ENCODE measurements around the gene RPA1. TPM values are rescaled to one million over a fixed set of nuclear protein-coding genes. Genes with fewer than 3 reads are reported as not detected.

RPA1 gene
- total RNA-seq, 2 experiments from 2014 or later, result 38.6 to 38.7 TPM

GRCh38 chr17:1907909-1908698 lies 78.3 kb downstream of the RPA1 start:
- TF ChIP-seq CTCF (IDR thresholded peaks at IDR 0.05), result no peak

GRCh38 chr17:1908699-1909309 lies 79.0 kb downstream of the RPA1 start:
- H3K4me1 ChIP-seq (ENCODE audit: insufficient read depth, low read length), result peaks cover 13% of the 10 kb centered on the region
- H3K9me3 Mint-ChIP-seq, result no peaks in the 10 kb centered on the region
- ChIA-PET POLR2A (no interaction called here), CTCF (interaction anchor here (1.4 kb wide), 1 partner anchor 117 kb away, joined by 3 read pairs; no protein-coding TSS in a partner anchor)
- H3K27me3 ChIP-seq (ENCODE audit: control insufficient read depth in 1 of 2, insufficient read depth in 2 of 2, low read length in 2 of 2), result peaks cover 51 to 56% of the 10 kb centered on the region in 2 experiments
- no peaks in the 10 kb centered on the region for H3K9me3 ChIP-seq (ENCODE audit: control insufficient read depth in 1 of 2, insufficient read depth in 1 of 2, low read length in 2 of 2)
- peak overlapping the region; percentile 68 for H3K4me3 Mint-ChIP-seq
- ATAC-seq (ENCODE audit: poor library complexity), result peak; percentile 54
- H3K27ac Mint-ChIP-seq, result no peak overlapping the region
- no peaks in the 10 kb centered on the region for H3K36me3 ChIP-seq (ENCODE audit: insufficient read depth, low read length)
- DNase-seq, result peak in 11 of 14 experiments; percentile 4 to 55 (median 23)
- peaks cover 76% of the 10 kb centered on the region for H3K27me3 Mint-ChIP-seq
- H3K4me1 Mint-ChIP-seq (ENCODE audit: low read depth), result peaks cover 15% of the 10 kb centered on the region
- H3K36me3 Mint-ChIP-seq (ENCODE audit: low read depth), result no peaks in the 10 kb centered on the region
- intact Hi-C loops (cut with DNase I, micrococcal nuclease), result loop anchor here in 1 of 2 experiments (5.0 kb wide), 1 partner anchor 133 kb away; the partner anchor contains the start of gene OVCA2
- H3K27ac ChIP-seq (ENCODE audit: low read depth in 1 of 2, low read length in 2 of 2), result no peak overlapping the region
- peak; percentile 41 for TF ChIP-seq CTCF (IDR thresholded peaks at IDR 0.05)
- H3K4me3 ChIP-seq (ENCODE audit: low read length), result peak overlapping the region; percentile 34

More at GRCh38 chr17:1907909-1908698, 78.3 kb downstream of the RPA1 start:
- ChIA-PET POLR2A (no interaction called here), CTCF (interaction anchor here (1.4 kb wide), 1 partner anchor 118 kb away, joined by 3 read pairs; no protein-coding TSS in a partner anchor)
- no peaks in the 10 kb centered on the region for H3K9me3 Mint-ChIP-seq
- Histone ChIP-seq H3K36me3 (ENCODE audit: insufficient read depth, low read length) (no peaks in the 10 kb centered on the region), H3K27me3 (ENCODE audit: control insufficient read depth in 1 of 2, insufficient read depth in 2 of 2, low read length in 2 of 2) (peaks cover 51 to 56% of the 10 kb centered on the region in 2 experiments), H3K4me3 (ENCODE audit: low read length) (peak overlapping the region; percentile 34), H3K9me3 (ENCODE audit: control insufficient read depth in 1 of 2, insufficient read depth in 1 of 2, low read length in 2 of 2) (no peaks in the 10 kb centered on the region), H3K4me1 (ENCODE audit: insufficient read depth, low read length) (peaks cover 13% of the 10 kb centered on the region), H3K27ac (ENCODE audit: low read depth in 1 of 2, low read length in 2 of 2) (no peak overlapping the region)
- ATAC-seq (ENCODE audit: poor library complexity) (peak; percentile 74), DNase-seq (peak in 7 of 14 experiments; percentile 3 to 50 (median 16))
- intact Hi-C loops (cut with DNase I, micrococcal nuclease), result loop anchor here in 1 of 2 experiments (5.0 kb wide), 1 partner anchor 134 kb away; the partner anchor contains the start of gene OVCA2
- H3K27ac Mint-ChIP-seq, result no peak overlapping the region
- peaks cover 76% of the 10 kb centered on the region for H3K27me3 Mint-ChIP-seq
- peak overlapping the region; percentile 54 for H3K4me3 Mint-ChIP-seq
- H3K4me1 Mint-ChIP-seq (ENCODE audit: low read depth), result peaks cover 15% of the 10 kb centered on the region
- no peaks in the 10 kb centered on the region for H3K36me3 Mint-ChIP-seq (ENCODE audit: low read depth)

GRCh38 chr17:1909985-1910384 lies 80.2 kb downstream of the RPA1 start:
- peaks cover 48 to 51% of the 10 kb centered on the region in 2 experiments for H3K27me3 ChIP-seq (ENCODE audit: control insufficient read depth in 1 of 2, insufficient read depth in 2 of 2, low read length in 2 of 2)
- ATAC-seq (ENCODE audit: poor library complexity) (no peak), DNase-seq (no peak)
- H3K4me3 ChIP-seq (ENCODE audit: low read length), result no peak overlapping the region
- H3K9me3 ChIP-seq (ENCODE audit: control insufficient read depth in 1 of 2, insufficient read depth in 1 of 2, low read length in 2 of 2), result no peaks in the 10 kb centered on the region
- no peak overlapping the region for H3K27ac ChIP-seq (ENCODE audit: low read depth in 1 of 2, low read length in 2 of 2)
- no peak overlapping the region for H3K4me3 Mint-ChIP-seq
- ChIA-PET POLR2A (no interaction called here), CTCF (no interaction called here)
- no peaks in the 10 kb centered on the region for H3K9me3 Mint-ChIP-seq
- intact Hi-C loops (cut with DNase I, micrococcal nuclease), result loop anchor here in 1 of 2 experiments (5.0 kb wide), 1 partner anchor 132 kb away; the partner anchor contains the start of gene OVCA2
- no peaks in the 10 kb centered on the region for H3K36me3 Mint-ChIP-seq (ENCODE audit: low read depth)
- no peak overlapping the region for H3K27ac Mint-ChIP-seq
- H3K4me1 Mint-ChIP-seq (ENCODE audit: low read depth), result peaks cover 15% of the 10 kb centered on the region
- peaks cover 75% of the 10 kb centered on the region for H3K27me3 Mint-ChIP-seq
- TF ChIP-seq CTCF (IDR thresholded peaks at IDR 0.05), result no peak
- H3K36me3 ChIP-seq (ENCODE audit: insufficient read depth, low read length), result no peaks in the 10 kb centered on the region
- H3K4me1 ChIP-seq (ENCODE audit: insufficient read depth, low read length), result peaks cover 13% of the 10 kb centered on the region

Data from CD4-positive, alpha-beta T cell (primary cell).